ENCODE results near the gene ASB7.

DNA sequence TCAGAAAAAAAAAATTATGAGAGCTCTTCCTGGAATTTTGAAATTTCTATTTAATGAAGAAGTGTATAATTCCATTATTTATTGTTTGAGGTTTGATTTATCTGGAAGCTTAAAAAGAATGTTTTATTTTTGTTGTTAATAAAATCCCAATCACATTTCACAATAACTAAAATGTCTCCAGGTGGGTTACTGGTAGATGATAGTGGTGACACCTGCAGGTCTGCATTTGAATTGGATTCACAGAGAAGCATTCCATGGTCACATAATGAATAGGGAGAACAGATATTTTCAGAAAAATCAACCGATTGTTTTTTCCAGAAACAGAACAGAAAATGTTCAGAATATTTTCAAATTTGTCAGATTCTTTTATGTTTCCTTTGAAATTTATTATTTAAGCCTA, 48.3 kb downstream of the ASB7 start:
- TF ChIP-seq, protein P1, sequence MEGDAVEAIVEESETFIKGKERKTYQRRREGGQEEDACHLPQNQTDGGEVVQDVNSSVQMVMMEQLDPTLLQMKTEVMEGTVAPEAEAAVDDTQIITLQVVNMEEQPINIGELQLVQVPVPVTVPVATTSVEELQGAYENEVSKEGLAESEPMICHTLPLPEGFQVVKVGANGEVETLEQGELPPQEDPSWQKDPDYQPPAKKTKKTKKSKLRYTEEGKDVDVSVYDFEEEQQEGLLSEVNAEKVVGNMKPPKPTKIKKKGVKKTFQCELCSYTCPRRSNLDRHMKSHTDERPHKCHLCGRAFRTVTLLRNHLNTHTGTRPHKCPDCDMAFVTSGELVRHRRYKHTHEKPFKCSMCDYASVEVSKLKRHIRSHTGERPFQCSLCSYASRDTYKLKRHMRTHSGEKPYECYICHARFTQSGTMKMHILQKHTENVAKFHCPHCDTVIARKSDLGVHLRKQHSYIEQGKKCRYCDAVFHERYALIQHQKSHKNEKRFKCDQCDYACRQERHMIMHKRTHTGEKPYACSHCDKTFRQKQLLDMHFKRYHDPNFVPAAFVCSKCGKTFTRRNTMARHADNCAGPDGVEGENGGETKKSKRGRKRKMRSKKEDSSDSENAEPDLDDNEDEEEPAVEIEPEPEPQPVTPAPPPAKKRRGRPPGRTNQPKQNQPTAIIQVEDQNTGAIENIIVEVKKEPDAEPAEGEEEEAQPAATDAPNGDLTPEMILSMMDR (IDR thresholded peaks at IDR 0.05; ENCODE audit: low read depth, low read length) = no peak
- no peak for TF ChIP-seq POLR2A (IDR thresholded peaks at IDR 0.05; ENCODE audit: extremely low read depth, insufficient read length)

All from NB4 (cell line).